H9 (cell line): ENCODE data around the gene CNNM2. TPM values are rescaled to one million over a fixed set of nuclear protein-coding genes. Genes with fewer than 3 reads are reported as not detected.

Experiments
- DNase-seq: peaks from one replicate; pipeline ENCODE4 v3.0.0-alpha.2; 2017
- H2AFZ ChIP-seq: one replicate; pipeline ENCODE4 v1.6.1; 2013; ENCODE audit warnings: mild to moderate bottlenecking, low read length, control low read depth, moderate library complexity
- H2AK5ac ChIP-seq: 2 replicates; pipeline ENCODE4 v1.6.1; 2013; ENCODE audit warnings: low read length, control low read depth, mixed read lengths; ENCODE audit not compliant: insufficient read length
- H2BK120ac ChIP-seq: one replicate; pipeline ENCODE4 v1.6.1; 2013; ENCODE audit warnings: low read depth, mild to moderate bottlenecking, low read length, control low read depth, inconsistent platforms; ENCODE audit not compliant: poor library complexity, severe bottlenecking
- H2BK12ac ChIP-seq: 2 replicates; pipeline ENCODE4 v1.6.1; 2013; ENCODE audit warnings: low read length, control low read depth, mixed read lengths, low read depth; ENCODE audit not compliant: insufficient read length
- H2BK15ac ChIP-seq: 2 replicates; pipeline ENCODE4 v1.6.1; 2013; ENCODE audit warnings: low read depth, low read length, control low read depth
- H2BK20ac ChIP-seq: one replicate; pipeline ENCODE4 v1.6.1; 2013; ENCODE audit warnings: low read depth, mild to moderate bottlenecking, low read length, control low read depth, inconsistent platforms; ENCODE audit not compliant: poor library complexity, severe bottlenecking
- H2BK5ac ChIP-seq: 2 replicates; pipeline ENCODE4 v1.6.1; 2013; ENCODE audit warnings: low read length, control low read depth, mixed read lengths; ENCODE audit not compliant: insufficient read length
- H3K14ac ChIP-seq: 2 replicates; pipeline ENCODE4 v1.6.1; 2013; ENCODE audit warnings: low read length, control low read depth; ENCODE audit not compliant: insufficient read depth
- H3K18ac ChIP-seq: 2 replicates; pipeline ENCODE4 v1.6.1; 2013; ENCODE audit warnings: low read depth, mild to moderate bottlenecking, mixed read lengths, low read length, control low read depth; ENCODE audit not compliant: insufficient read length
- H3K23ac ChIP-seq: 2 replicates; pipeline ENCODE4 v1.6.1; 2013; ENCODE audit warnings: low read length, control low read depth, mixed read lengths, low read depth; ENCODE audit not compliant: insufficient read length
- H3K23me2 ChIP-seq: 2 replicates; pipeline ENCODE4 v1.6.1; 2013; ENCODE audit warnings: low read depth, mild to moderate bottlenecking, mixed read lengths, low read length, control low read depth; ENCODE audit not compliant: insufficient read length, poor library complexity, severe bottlenecking
- H3K27ac ChIP-seq: 2 replicates; pipeline ENCODE4 v1.5.1; 2013; ENCODE audit warnings: low read length, control low read depth, mixed read lengths, low read depth; ENCODE audit not compliant: insufficient read length
- H3K27me3 ChIP-seq: 2 replicates; pipeline ENCODE4 v1.6.1; 2013; ENCODE audit warnings: low read length, control low read depth, inconsistent platforms; ENCODE audit not compliant: insufficient read depth
- H3K4ac ChIP-seq: 2 replicates; pipeline ENCODE4 v1.6.1; 2013; ENCODE audit warnings: low read depth, mild to moderate bottlenecking, control low read depth, inconsistent platforms, low read length, moderate library complexity
- H3K4me1 ChIP-seq: 2 replicates; pipeline ENCODE4 v1.6.1; 2013; ENCODE audit warnings: low read length, control low read depth, inconsistent platforms; ENCODE audit not compliant: insufficient read depth
- H3K4me2 ChIP-seq: 2 replicates; pipeline ENCODE4 v1.6.1; 2013; ENCODE audit warnings: low read length, control low read depth, mixed read lengths; ENCODE audit not compliant: insufficient read length, insufficient read depth
- H3K56ac ChIP-seq: 2 replicates; pipeline ENCODE4 v1.6.1; 2013; ENCODE audit warnings: low read depth, mild to moderate bottlenecking, mixed read lengths, low read length, control low read depth; ENCODE audit not compliant: insufficient read length
- H3K79me1 ChIP-seq: 2 replicates; pipeline ENCODE4 v1.6.1; 2013; ENCODE audit warnings: low read depth, mild to moderate bottlenecking, moderate library complexity, low read length, control low read depth, inconsistent platforms; ENCODE audit not compliant: insufficient read depth, poor library complexity, severe bottlenecking
- H3K79me2 ChIP-seq: 2 replicates; pipeline ENCODE4 v1.6.1; 2013; ENCODE audit warnings: low read length, control low read depth, inconsistent platforms; ENCODE audit not compliant: insufficient read depth
- H3K9ac ChIP-seq: 2 replicates; pipeline ENCODE4 v1.6.1; 2013; ENCODE audit warnings: low read length, control low read depth, mixed read lengths; ENCODE audit not compliant: insufficient read length; ENCODE audit errors: extremely low read depth
- H3K9me3 ChIP-seq: one replicate; pipeline ENCODE4 v1.6.1; 2013; ENCODE audit warnings: low read depth, low read length, inconsistent platforms; ENCODE audit not compliant: control insufficient read depth
- H3T11ph ChIP-seq: one replicate; pipeline ENCODE4 v1.6.1; 2013; ENCODE audit warnings: mild to moderate bottlenecking, low read length, control low read depth, inconsistent platforms
- H4K20me1 ChIP-seq: one replicate; pipeline ENCODE4 v1.6.1; 2013; ENCODE audit not compliant: control insufficient read depth, insufficient read length, insufficient read depth
- H4K5ac ChIP-seq: 2 replicates; pipeline ENCODE4 v1.6.1; 2013; ENCODE audit warnings: low read depth, mild to moderate bottlenecking, mixed read lengths, low read length, control low read depth; ENCODE audit not compliant: insufficient read length
- H4K8ac ChIP-seq: replicated peaks from 2 replicates; pipeline ENCODE4 v1.6.1; 2013; ENCODE audit warnings: low read length, control low read depth, mixed read lengths, low read depth; ENCODE audit not compliant: insufficient read length
- H4K91ac ChIP-seq: 2 replicates; pipeline ENCODE4 v1.6.1; 2013; ENCODE audit warnings: low read depth, mild to moderate bottlenecking, moderate library complexity, mixed read lengths, low read length, control low read depth; ENCODE audit not compliant: insufficient read length
- H3K27ac Mint-ChIP-seq, 3 experiments: 2 replicates in 2 of 3; 3 replicates in 1 of 3; pipeline ENCODE4 v1.8.0; 2020 to 2021; ENCODE audit warnings: mixed read lengths in 3 of 3, mild to moderate bottlenecking in 1 of 3, moderate library complexity in 1 of 3
- H3K27me3 Mint-ChIP-seq: 2 replicates; pipeline ENCODE4 v1.8.0; 2021; ENCODE audit warnings: low read depth, mild to moderate bottlenecking, moderate library complexity, mixed read lengths
- H3K36me3 Mint-ChIP-seq, 3 experiments: 2 replicates in 2 of 3; 3 replicates in 1 of 3; pipeline ENCODE4 v1.8.0; 2020 to 2021; ENCODE audit warnings: low read depth in 3 of 3, mixed read lengths in 3 of 3; ENCODE audit not compliant: insufficient read depth in 1 of 3
- H3K4me1 Mint-ChIP-seq, 2 experiments: 2 replicates each; pipeline ENCODE4 v1.8.0; 2020; ENCODE audit warnings: mixed read lengths in 2 of 2
- H3K4me3 Mint-ChIP-seq, 2 experiments: 2 replicates in 1 of 2; 3 replicates in 1 of 2; pipeline ENCODE4 v1.8.0; 2020 to 2021; ENCODE audit warnings: mild to moderate bottlenecking in 2 of 2, mixed read lengths in 2 of 2, moderate library complexity in 1 of 2
- H3K9me3 Mint-ChIP-seq, 2 experiments: 2 replicates in 1 of 2; 3 replicates in 1 of 2; pipeline ENCODE4 v1.8.0; 2020; ENCODE audit warnings: mild to moderate bottlenecking in 2 of 2, mixed read lengths in 2 of 2, moderate library complexity in 1 of 2
- WGBS: extraction: QIAGEN DNeasy Blood & Tissue Kit; methylation state at CpG from one replicate; pipeline ENCODE4 v1.1.7; 2013; ENCODE audit warnings: missing lambda C conversion rate, low lambda C conversion rate, mixed read lengths; ENCODE audit not compliant: insufficient read length; ENCODE audit errors: extremely low coverage; 5-methylcytosine and 5-hydroxymethylcytosine counted together
- total RNA-seq: library from RNA; stranded (reverse); gene quantifications from 2 replicates; pipeline ENCODE4 v1.2.1, GENCODE V29; 2021
- TF ChIP-seq, protein P1 (sequence below): fragments of 200-600 bp; sonication (generic); conservative IDR thresholded peaks from 3 replicates; pipeline ENCODE4 v1.8.0; 2021; ENCODE audit warnings: antibody characterized with exemption, mild to moderate bottlenecking

Gene CNNM2
- total RNA-seq, 1 experiment from 2014 or later, result 17.5 TPM

DNA sequence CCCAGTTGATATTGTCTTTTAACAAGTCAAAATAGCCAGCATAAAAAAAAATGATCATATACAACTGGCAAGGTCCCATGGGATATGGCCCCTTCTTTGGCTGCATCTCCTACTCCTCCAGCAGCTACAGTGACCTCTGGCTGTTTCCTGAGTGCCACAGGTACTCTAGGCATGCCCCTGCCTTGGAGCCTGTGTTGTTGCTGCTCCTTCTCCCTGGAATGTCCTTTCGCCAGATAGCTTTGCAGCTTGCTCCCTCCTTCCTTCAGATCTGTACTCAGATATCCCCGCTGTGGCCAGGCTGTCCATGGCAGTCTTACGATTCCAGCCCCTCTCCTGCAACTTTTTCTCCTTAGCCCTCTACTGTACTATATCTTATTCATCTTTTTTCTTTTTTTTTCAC lies 23.3 kb downstream of the CNNM2 start:
- Histone ChIP-seq H3K79me1 (no peaks in the 10 kb centered on the region), H3K9me3 (no peaks in the 10 kb centered on the region), H3K4me1 (no peaks in the 10 kb centered on the region), H3K4me2 (no peak overlapping the region), H3K27me3 (no peaks in the 10 kb centered on the region), H3K23me2 (no peaks in the 10 kb centered on the region), H4K91ac (no peak overlapping the region), H3K18ac (no peak overlapping the region), H4K5ac (no peak overlapping the region), H2BK15ac (no peak overlapping the region), H3T11ph (no peak overlapping the region), H2BK12ac (no peak overlapping the region), H3K9ac (no peak overlapping the region), H3K79me2 (no peaks in the 10 kb centered on the region), H4K8ac (no peak overlapping the region), H2BK120ac (no peak overlapping the region), H2BK5ac (no peak overlapping the region), H3K56ac (no peak overlapping the region), H2AK5ac (no peak overlapping the region), H3K27ac (no peak overlapping the region), H2AFZ (no peak overlapping the region), H3K4ac (no peak overlapping the region), H2BK20ac (no peak overlapping the region), H3K23ac (no peak overlapping the region), H3K14ac (no peak overlapping the region), H4K20me1 (no peaks in the 10 kb centered on the region)
- no peak for DNase-seq
- Mint-ChIP-seq H3K4me1 (peaks cover 13 to 15% of the 10 kb centered on the region in 2 experiments), H3K9me3 (no peaks in the 10 kb centered on the region; a peak in 1 of 5 replicates), H3K4me3 (no peak overlapping the region), H3K36me3 (peaks cover 0 to 8% (median 2%) of the 10 kb centered on the region in 3 experiments; a peak in 3 of 7 replicates), H3K27me3 (no peaks in the 10 kb centered on the region; the same call in 1 of the 2 replicates), H3K27ac (no peak overlapping the region; a peak in 1 of 7 replicates)
- WGBS, result no CpG with 5 or more reads among the region's 3 CpGs
- TF ChIP-seq, protein P1, sequence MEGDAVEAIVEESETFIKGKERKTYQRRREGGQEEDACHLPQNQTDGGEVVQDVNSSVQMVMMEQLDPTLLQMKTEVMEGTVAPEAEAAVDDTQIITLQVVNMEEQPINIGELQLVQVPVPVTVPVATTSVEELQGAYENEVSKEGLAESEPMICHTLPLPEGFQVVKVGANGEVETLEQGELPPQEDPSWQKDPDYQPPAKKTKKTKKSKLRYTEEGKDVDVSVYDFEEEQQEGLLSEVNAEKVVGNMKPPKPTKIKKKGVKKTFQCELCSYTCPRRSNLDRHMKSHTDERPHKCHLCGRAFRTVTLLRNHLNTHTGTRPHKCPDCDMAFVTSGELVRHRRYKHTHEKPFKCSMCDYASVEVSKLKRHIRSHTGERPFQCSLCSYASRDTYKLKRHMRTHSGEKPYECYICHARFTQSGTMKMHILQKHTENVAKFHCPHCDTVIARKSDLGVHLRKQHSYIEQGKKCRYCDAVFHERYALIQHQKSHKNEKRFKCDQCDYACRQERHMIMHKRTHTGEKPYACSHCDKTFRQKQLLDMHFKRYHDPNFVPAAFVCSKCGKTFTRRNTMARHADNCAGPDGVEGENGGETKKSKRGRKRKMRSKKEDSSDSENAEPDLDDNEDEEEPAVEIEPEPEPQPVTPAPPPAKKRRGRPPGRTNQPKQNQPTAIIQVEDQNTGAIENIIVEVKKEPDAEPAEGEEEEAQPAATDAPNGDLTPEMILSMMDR, result no peak
